Fibroblast of the conjunctiva (primary cell): ENCODE results near the gene TDRD7.
A peak's percentile ranks its signal among the peaks of the same experiment; 100 is the strongest.

Experiments used
- DNase-seq: peaks from one replicate; pipeline ENCODE4 v3.0.0-alpha.2; 2010; ENCODE audit warnings: low read depth

The TDRD7 gene

DNA sequence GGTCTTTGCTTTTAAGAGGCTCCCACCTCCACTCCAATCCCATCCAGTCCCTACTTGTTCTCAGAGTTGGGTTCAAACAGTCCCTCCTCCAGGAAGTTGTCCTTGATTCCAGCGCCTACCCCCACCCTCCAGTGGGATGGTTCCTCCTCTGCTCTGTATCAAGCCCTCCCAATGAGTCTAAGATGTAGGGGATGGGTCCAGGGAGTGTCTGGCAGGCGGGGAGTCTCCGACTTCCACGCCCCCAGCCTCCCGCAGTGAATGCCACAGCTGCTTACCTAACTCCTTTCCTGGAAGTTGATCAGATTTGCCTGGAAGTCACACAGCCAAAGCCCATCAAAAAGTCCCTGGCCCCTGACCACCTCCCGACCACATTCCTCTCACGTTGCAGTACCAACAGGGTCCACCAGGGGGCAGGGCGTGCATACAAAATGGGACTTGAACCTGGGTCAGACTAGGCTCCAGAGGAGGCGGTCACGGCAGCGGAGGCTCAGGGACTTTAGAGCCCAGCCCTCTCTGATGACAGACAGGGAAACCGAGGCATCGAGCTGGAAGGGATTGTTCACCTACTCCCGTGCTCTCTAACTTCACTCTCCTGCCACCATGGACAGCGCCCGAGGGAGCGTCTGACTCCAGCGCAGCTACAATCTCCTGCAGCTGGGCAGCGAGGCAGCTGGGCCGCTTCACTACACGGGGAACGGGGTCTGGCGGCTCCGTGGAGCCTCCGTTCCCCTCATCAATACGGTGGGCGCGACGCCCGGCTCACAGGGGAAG lies 25.0 kb upstream of the TDRD7 start:
- DNase-seq = no peak

DNA sequence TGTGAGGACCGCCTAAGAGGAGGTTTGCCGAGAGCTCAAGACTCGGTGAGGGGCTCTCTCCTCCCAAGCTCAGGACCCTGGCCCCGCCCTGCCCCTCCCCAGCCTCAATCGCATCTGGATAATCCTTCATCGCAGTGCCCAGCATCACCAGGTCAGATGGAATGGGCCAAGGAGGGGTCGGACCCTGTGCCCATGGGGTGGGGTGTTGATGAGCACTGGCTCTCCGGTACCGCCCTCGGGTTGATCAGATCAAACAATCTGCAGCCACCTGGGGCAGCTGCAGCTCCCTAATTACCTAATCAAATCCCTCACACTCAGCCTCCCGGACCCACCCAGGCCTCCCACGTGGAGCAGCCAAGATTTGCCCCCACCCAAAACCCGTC lies 24.4 kb upstream of the TDRD7 start:
- DNase-seq = no peak

DNA sequence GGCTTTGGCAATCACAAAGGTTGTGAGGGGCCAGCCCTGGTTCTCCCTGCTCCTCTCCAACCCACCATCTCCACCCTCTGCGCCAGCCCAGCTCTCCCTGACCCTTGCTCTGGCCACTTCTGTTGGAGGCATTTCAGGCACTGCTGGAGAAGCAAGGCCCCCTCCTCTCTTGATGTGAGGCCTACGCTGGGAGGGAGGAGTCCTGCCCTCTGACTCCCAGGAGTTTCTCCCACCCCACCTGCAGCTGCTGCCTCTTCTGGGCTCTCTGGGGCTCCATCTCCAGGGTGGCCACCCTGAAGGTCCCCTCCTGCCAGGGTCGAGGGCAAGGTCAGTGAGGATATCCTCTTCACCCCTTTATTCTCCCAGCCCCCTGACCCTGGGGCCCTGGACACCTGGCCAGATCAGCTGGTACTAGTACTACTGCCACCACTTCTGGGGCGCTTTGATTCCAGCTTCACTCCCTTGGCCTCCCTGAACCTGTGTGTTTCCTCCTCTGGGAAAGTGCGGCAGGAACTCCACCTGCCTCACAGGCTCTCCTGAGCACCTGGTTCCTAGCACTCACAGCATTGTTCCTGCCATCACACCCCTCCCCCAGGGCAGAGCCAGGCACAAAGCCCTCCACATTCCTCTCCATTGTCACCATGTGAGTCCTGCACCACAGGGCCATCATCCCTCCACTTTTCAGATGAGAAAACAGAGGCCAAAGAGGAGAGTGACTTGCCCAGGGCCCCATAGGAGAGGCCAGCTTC lies 23.8 kb upstream of the TDRD7 start:
- DNase-seq = no peak

DNA sequence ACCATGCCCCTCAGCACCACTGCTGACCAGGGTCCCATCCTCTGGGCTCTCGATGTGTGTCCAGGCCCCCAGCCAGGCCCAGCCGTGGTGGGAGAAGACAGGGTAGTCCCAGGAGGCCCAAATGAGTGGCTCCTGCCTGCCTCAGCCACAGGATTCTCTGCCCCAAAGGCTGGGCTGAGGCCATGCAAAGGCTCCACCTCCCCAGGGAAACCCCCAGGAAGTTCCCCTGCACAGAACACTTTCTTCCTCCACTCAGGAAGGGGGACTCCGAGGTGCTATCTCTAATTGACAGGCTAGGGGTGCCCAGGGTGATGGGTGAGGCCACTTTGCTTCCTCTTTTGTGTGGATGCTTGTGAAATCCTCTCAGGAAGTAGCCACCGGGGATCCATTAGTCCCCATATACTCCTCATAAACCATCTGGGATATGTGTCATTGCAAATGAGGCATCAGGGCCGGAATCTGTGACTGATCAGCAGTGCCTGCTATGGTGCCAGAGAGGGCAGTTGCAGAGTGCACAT lies 23.1 kb upstream of the TDRD7 start:
- DNase-seq = no peak

DNA sequence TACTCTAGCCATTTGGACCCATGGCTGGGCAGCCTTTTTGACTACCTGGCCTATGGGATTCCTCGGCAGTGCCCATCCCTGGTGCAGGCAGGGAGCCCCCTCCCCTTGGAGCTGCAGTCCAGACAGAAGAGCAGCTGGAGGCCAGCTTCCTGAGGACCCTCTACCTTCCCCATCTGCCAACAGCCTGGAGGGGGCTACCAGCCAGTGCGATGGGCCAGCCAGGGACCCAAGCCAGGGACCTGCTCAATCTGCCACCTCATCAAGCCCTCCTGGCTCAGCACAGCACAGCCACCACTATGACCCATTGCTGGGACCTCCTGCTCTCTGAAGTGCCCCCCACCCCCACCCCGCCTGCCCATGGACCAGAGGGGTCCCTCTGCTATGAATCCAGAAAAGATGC lies 22.6 kb upstream of the TDRD7 start:
- no peak for DNase-seq

DNA sequence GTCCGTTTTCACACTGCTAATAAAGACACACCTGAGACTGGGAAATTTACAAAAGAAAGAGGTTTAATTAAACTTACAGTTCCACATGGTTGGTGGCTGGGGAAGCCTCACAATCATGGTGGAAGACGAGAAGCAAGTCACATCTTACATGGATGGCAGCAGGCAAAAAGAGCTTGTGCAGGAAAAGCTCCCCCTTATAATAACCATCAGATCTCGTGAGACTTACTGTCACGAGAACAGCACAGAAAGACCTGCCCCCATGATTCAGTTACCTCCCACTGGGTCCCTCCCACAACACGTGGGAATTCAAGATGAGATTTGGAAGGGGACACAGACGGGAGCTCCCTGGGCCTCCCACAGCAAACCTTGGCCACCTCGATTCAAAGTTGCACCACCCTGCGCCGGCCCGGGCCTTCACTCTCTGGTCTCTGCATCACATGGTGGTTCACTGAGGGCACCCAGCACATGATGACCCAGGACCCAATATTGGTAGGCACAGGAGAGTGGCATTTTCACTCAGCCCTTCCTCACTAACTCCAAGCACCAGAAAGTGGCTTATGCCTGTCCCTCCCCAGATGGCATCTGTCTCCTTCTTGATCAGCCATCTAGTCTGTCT lies 21.0 kb upstream of the TDRD7 start:
- DNase-seq = no peak

DNA sequence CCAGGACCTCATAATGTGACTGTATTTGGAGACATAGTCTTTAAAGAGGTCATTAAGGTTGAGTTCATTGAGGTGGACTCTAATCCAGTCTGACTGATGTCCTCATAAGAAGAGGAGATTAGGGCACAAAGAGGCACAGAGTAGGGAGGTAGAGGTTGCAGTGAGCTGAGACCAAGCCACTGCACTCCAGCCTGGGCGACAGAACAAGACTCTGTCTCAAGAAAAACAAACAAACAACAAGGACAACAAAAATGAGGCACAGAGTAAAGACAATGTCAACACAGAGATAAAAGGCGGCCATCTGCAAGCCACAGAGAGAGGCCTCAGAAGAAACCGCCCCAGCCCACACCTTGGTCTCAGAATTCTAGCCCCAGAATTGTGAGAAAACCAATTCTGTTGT lies 17.0 kb upstream of the TDRD7 start:
- DNase-seq = no peak

DNA sequence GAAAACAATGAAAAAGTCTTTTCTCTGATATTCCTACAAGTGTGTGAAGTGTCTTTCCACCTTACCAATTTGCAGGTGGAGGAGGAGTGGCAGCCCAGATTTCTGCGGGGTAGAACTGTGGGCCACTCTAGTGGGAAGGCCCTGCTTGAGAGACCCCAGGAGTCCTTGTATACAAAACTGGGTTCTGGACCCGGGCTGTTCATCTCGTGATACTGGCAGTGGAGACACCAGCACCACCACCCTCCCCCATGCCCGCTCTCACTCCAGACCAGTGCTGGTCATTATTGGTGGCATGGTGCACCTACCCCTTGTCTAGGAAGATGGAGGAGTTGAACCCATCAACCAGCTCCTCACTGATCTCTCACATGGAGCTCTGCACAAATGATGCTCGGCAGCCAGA lies 16.2 kb upstream of the TDRD7 start:
- no peak for DNase-seq

DNA sequence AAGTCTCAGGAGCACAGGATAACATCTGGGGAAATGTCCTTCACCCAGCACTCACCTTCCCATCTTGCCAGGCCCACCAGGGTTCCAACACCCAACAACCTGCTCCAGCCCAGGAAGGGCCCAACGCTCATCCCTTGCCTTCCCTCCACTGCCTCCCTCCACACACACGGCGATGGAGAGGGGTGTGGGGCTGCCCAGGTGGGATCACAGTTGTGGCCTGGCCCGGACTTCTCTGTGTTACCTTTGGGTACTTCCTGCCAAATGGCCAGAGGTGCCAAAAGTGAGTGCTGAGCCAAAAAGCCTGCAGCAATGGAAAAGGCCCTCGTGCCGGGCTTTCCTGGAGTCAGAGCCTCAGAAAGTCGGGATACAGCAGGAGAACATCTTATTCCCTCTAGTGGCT lies 15.6 kb upstream of the TDRD7 start:
- DNase-seq = no peak

DNA sequence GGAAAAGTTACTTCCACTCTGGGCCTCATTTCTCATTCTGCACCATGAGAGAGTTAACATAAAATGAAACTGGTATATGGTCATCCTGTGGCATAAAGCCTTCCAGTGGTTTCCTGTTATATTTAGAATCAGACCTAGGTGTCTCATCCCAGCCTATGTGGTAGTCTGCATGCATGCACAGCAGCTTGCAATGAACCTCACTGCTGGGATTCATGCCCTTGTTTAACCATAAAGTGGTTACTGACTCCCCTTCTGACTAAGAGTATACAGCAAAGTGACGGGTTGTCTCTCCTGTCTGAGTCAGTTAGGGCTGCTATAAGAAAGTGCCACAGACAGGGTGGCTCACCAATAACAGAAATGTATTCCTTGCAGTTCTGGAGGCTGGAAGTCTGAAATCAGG lies 14.7 kb upstream of the TDRD7 start:
- no peak for DNase-seq

DNA sequence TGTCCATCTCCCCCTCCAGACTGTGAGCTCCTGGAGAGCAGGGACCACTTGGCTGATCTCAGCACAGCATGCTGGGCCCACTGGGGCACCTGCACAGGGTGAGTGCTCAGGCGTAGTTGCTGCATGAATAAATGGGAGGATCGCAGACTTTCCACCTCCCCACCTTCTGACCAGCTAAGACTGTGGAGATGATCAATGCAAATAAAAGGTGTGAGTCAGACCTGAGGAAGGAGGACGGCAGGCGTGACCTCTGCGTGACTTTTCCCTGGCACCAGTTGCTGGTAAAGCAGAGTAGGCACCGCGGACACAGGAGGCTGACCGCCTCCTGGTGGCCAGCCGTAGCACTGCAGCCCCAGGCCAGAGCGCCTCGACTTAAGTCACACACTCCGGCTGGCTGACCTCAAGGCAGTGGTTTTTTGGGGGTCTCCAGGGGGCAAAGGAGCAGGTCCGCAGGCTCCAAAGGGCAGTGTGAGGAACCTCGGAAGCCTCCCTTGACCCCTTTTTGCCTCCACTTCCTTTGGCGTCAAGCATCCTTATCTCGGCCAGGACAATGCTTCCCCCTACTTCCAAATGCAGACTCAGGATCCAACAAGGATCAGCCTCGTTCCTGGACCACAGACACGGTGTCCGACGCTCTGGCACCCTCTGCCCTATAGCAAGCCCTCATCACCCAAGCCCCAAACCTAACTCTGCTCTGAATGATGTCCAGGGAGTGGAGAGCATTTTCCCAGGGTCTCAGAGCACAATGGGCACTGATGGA lies 12.7 kb upstream of the TDRD7 start:
- peak; percentile 38 for DNase-seq

DNA sequence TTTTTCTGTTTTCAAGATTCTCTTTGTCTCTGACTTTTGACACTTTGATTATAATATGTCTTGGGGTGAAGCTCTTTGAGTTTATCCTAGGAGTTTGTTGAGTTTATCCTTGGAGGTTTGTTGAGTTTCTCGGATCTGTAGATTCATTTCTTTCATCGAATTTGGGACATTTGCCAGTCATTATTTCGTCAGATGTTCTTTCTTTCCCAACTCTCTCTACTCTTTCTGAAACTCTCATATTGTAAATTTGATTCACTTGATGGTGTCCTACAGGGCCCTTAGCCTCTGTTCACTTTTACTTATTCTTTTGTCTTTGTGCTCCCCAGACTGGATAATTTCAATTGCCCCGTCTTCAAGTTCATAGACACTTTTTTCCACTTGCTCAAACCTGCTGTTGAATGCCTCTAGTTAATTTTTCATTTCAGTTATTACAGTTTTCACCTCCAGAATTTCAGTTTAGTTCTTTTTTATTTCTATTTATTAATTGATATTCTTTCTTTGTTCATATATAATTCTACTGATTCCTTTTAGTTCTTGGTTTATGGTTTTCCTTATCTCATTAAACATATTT lies 8.1 kb upstream of the TDRD7 start:
- no peak for DNase-seq

DNA sequence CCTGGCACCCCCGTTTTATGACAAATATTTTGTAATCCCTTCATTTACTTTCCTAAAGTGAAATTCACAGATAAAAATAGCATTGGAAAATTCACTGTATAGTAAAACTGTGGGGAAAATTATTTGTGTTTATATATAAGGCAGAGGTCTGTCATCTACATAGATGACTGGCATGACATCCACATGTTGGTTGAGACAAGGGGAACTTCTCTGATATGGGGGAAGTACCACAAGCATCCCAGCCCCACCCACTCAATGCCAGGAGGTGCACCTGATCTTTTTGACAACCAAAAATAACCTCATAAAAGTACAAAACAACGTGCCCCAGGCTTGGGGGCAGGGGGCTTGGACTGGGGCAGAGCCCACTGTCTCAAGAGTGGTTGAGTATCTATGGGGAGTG lies 6.3 kb upstream of the TDRD7 start:
- DNase-seq = no peak

DNA sequence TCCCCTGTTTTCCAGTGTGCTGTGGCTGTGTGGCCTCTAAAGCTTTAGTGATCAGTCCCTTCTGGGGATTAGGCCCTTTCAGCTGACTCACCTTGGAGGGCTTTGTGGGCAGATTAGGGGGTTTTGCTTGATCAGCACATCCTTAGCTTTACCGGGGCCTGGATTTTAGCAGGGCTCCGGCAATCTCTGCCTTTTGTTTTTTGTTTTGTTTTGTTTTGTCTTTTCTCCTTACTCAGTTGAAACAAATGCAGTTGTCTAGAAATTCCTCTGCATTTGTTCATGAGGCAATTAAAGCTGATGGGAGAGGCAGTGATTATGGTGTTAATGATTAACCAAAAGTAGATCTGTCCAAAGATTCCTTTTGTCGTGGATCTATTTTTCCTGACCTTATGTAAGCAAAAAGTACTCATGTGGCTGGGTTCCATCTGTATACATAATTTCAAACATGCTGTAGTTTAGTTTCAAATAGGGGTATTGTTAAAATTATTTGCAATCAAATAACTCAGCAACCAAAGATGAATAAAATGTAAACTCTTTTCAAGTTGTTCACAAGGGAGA lies 5.2 kb upstream of the TDRD7 start:
- DNase-seq = no peak

DNA sequence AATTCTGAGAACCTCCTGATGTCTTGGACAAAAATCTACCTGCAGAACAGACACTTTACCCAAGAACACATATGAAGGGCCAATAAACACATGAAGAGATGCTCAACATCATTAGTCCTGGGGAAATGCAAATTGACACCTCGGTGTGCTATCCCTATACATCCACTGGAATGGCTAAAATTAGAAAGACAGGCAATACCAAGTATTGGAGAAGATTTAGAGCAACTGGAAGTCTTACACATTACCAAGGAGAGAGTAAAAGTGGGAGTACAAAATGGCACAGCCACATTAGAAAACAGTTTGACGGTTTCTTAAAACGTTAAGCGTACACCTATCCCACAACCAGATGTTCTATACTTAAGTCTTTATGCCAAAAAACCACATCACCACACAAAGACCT lies 3.3 kb upstream of the TDRD7 start:
- DNase-seq = no peak

DNA sequence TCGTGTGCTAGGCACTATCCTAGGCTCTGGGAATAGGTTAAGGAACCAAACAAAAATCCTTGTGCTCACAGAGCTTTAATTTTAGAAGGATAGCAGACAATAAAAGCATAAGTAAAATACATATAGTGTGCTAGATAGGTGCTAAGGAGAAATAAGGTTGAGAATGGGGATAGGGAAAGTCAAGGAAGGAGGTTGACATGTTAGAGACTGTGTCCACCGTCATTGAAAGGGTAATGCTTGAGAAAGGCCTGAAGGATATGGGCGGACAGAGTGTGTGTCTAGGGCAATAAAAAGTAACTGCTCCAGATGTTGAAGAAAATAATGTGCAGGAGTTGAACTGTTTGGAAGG lies 482 bp upstream of the TDRD7 start:
- no peak for DNase-seq

DNA sequence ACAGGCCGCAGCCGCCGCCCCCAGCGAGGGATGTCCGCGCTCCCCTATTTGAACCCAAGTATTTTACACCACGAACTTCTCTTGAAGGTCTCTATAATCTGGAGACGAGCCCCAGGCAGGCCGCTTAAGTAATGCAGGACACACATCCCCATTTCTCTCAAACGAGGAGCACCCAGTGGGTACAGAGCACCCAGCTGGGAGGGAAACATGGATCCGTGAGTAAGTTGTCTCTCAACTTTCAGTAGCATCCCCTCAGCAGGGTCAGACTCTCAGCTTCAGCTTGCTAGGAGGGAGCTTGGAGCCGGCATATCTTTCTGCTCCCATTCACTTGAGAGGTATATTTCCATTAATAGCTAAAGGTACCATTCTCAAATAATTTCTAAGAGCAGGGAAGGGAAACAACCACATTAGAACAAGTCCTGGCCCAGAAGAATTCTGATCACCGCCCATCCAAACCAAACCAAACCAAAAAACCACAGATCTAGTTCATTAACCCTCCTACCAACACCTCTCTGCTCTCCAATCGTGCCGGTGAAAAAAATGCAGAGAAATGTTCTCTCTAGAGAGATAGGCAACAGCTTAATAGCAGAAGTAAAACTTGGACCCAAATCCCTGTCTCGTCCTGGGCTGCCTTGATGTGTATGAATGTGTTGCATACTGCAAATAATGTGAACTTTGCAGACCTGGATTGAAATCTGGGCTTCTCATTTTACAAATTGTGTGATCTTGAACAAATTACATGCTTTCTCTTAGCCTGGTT lies 910 bp downstream of the TDRD7 start:
- no peak for DNase-seq

DNA sequence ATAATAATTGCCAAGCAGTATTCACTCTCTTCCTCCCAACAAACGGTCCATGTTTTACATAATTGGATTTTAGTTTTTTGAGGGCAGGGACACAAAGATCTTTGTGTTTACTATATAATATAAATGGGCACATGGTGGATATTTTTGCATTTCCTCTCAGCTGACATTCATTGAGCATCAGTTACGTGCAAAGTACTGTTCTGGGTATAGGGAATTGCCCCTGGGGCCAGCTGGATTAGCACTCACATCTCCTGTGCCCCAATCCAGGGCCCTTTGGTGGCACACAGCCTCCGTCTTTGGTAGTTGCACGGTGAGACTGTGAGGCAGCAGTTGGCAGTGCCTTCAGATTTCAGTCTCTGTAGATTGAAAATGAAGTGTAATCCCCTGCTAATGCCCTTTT lies 1.6 kb downstream of the TDRD7 start:
- DNase-seq = no peak

DNA sequence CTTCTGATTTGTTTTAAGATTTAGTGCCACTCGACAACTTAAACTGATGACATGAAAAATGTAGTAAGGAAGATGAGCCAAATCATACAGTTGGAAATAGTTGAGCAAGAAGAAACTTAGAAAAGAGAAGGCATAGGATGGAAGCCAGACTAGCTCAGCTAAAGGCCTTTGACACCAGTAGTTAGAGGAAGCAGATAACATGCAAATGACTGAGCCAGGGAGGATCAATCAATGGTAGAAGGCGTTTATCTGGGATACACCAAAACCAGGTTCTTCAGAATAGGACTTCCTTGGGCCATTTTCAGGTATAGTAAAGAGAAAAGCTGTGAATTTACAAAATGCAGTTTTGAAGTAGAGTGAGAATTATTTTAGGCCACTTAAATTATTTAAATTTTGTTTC lies 3.2 kb downstream of the TDRD7 start:
- DNase-seq = no peak

DNA sequence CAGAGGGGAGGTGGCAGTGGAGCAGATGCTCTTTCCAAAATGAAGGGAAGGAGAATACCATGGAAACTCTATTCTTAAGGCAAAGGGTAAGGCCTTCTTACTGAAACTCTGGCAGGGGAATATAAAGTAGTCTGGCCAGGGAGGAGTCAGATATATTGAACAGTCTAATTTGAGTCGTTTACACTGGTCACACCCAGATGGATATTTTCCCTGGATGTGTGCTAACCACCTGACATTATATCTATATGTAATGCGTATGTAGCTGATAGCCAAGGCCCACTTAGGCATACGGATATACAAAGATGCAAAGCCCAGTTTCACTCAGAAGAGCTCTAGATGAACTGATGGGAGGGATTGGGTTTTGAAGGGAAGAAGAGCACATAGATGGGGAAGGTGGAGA lies 7.0 kb downstream of the TDRD7 start:
- DNase-seq = no peak

DNA sequence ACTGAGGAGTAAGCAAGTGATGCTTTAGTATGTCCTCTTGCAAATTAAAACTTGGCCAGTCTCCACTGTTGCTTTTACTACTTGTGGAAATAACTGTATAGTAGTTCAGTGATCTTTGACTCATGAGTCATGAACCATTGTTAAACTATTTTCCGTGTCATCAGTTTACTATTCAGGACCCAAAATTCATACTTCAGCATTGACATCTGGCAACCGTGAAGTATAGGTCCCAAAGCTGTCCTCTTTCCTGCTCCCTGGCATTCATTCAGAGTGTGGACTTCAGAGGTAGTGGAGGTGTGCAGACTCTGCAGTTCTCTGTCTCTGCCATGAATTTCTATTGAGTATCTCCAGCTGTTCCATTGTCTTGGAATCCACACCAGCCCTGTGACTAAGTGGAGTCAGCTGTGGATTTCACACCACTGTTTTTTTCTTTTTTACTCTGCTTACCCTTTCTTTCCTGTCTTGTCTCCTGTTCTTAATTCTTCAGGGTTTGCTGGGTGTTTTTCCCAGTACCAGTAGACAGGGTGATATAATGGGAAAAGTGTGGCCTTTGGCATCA lies 7.5 kb downstream of the TDRD7 start:
- DNase-seq = peak; percentile 47
